Stromal cell of bone marrow (primary cell): ENCODE results near the gene C2orf72.
A peak's percentile ranks its signal among the peaks of the same experiment; 100 is the strongest.
"Not testable (repeated sequence)": the region's sequence is repeated elsewhere in the genome, so short reads cannot be mapped to it uniquely, and the experiment has no call there.

Source experiments
- DNase-seq: peaks from one replicate; pipeline ENCODE4 v3.0.0-alpha.2; 2012; ENCODE audit warnings: low read depth

C2orf72 gene

GRCh38 chr2:231037202-231037730 is at the start of gene C2orf72:
C2orf72 (plus strand) TSS chr2:231037523; CDS start chr2:231037566, 43 bp downstream.
- DNase-seq = no peak

- DNase-seq = no peak
These were observed 47.6 kb upstream of the C2orf72 start for GRCh38 chr2:230989731-230990130.

GRCh38 chr2:230990131-230990898 is 47.0 kb upstream of the C2orf72 start:
- DNase-seq = no peak

GRCh38 chr2:230990899-230991150 is 46.5 kb upstream of the C2orf72 start:
- DNase-seq = no peak

- DNase-seq = no peak
These were observed 45.7 kb upstream of the C2orf72 start for GRCh38 chr2:230991598-230991997.

GRCh38 chr2:230995821-230996220 is 41.5 kb upstream of the C2orf72 start, which contains the start of gene SPATA3:
SPATA3 (plus strand) TSS chr2:230996121; CDS start chr2:230996234, 113 bp downstream.
- no peak for DNase-seq

GRCh38 chr2:230996661-230997060 is 40.7 kb upstream of the C2orf72 start:
- no peak for DNase-seq

- no peak for DNase-seq
These were observed 38.4 kb upstream of the C2orf72 start for GRCh38 chr2:230998882-230999281.

- DNase-seq = no peak
These were observed 37.8 kb upstream of the C2orf72 start for GRCh38 chr2:230999477-230999876.

GRCh38 chr2:231000211-231000904 is 37.0 kb upstream of the C2orf72 start:
- DNase-seq = no peak

GRCh38 chr2:231001036-231001435 is 36.3 kb upstream of the C2orf72 start:
- no peak for DNase-seq

- peak; percentile 14 for DNase-seq
These were observed 35.4 kb upstream of the C2orf72 start for GRCh38 chr2:231001921-231002320.

- no peak for DNase-seq
These were observed 34.7 kb upstream of the C2orf72 start for GRCh38 chr2:231002641-231003040.

- DNase-seq = peak; percentile 9
These were observed 34.1 kb upstream of the C2orf72 start for GRCh38 chr2:231003186-231003585.

- not testable (repeated sequence) for DNase-seq
These were observed 32.4 kb upstream of the C2orf72 start for GRCh38 chr2:231004930-231005329.

- DNase-seq = no peak
These were observed 29.8 kb upstream of the C2orf72 start for GRCh38 chr2:231007286-231008098.

GRCh38 chr2:231008131-231008530 is 29.2 kb upstream of the C2orf72 start:
- no peak for DNase-seq

GRCh38 chr2:231009236-231009919 is 27.9 kb upstream of the C2orf72 start:
- peak; percentile 13 for DNase-seq

- no peak for DNase-seq
These were observed 27.1 kb upstream of the C2orf72 start for GRCh38 chr2:231010201-231010730.

- no peak for DNase-seq
These were observed 25.8 kb upstream of the C2orf72 start for GRCh38 chr2:231011526-231011925.

GRCh38 chr2:231012463-231012862 is 24.9 kb upstream of the C2orf72 start:
- DNase-seq = no peak

GRCh38 chr2:231013820-231014219 is 23.5 kb upstream of the C2orf72 start:
- DNase-seq = no peak
